Caco-2 (cell line): ENCODE results near the gene CHID1. TPM values are rescaled to one million over a fixed set of nuclear protein-coding genes. Genes with fewer than 3 reads are reported as not detected.

Experiments used
- BruUV-seq: library from RNA; stranded (reverse); fragments of 400-500 nt; replicated peaks from 2 replicates; lab custom pipeline; 2021; lab: Mats Ljungman, UMichigan
- CTCF ChIA-PET: fragments of 300-600 bp; sonication (Branson Sonifier 250); formaldehyde crosslinking; loops from one replicate; lab custom pipeline; 2022; ENCODE audit warnings: antibody characterized with exemption; lab: Charles Lee
- POLR2A ChIA-PET: fragments of 300-600 bp; sonication (Branson Sonifier 250); formaldehyde crosslinking; loops from one replicate; lab custom pipeline; 2022; ENCODE audit warnings: antibody characterized with exemption; lab: Charles Lee
- DNase-seq, 2 experiments: peaks; one replicate each; pipeline versions ENCODE4 v3.0.0 to v3.0.0-alpha.2; 2020 to 2022
- H3K27me3 ChIP-seq: replicated peaks from 2 replicates; pipeline ENCODE4 v1.6.0; 2011; ENCODE audit warnings: low read length; ENCODE audit not compliant: control insufficient read depth, insufficient read depth
- H3K36me3 ChIP-seq: 2 replicates; pipeline ENCODE4 v1.5.1; 2011; ENCODE audit warnings: low read length; ENCODE audit not compliant: control insufficient read depth, insufficient read depth
- H3K4me1 ChIP-seq: fragments of 250-450 bp; sonication (Bioruptor Pico); 2 replicates; pipeline ENCODE4 v1.5.1; 2020; ENCODE audit warnings: mild to moderate bottlenecking
- H3K4me3 ChIP-seq: 2 replicates; pipeline ENCODE4 v1.5.1; 2011; ENCODE audit warnings: low read depth, mild to moderate bottlenecking, control low read depth, low read length
- H3K9me3 ChIP-seq: fragments of 250-450 bp; sonication (Bioruptor Pico); 2 replicates; pipeline ENCODE4 v1.5.1; 2020; ENCODE audit warnings: mild to moderate bottlenecking, moderate library complexity
- H3K27ac Mint-ChIP-seq: one replicate; pipeline ENCODE4 v1.8.0; 2022; ENCODE audit warnings: mixed read lengths; ENCODE audit not compliant: unreplicated experiment
- H3K27me3 Mint-ChIP-seq: one replicate; pipeline ENCODE4 v1.8.0; 2022; ENCODE audit warnings: mixed read lengths; ENCODE audit not compliant: insufficient read depth, unreplicated experiment
- H3K36me3 Mint-ChIP-seq: one replicate; pipeline ENCODE4 v1.8.0; 2022; ENCODE audit warnings: mild to moderate bottlenecking, mixed read lengths; ENCODE audit not compliant: insufficient read depth, unreplicated experiment
- H3K4me1 Mint-ChIP-seq: one replicate; pipeline ENCODE4 v1.8.0; 2022; ENCODE audit warnings: low read depth, mixed read lengths; ENCODE audit not compliant: unreplicated experiment
- H3K4me3 Mint-ChIP-seq: one replicate; pipeline ENCODE4 v1.8.0; 2022; ENCODE audit warnings: mild to moderate bottlenecking, moderate library complexity, mixed read lengths; ENCODE audit not compliant: unreplicated experiment
- H3K9me3 Mint-ChIP-seq: one replicate; pipeline ENCODE4 v1.8.0; 2022; ENCODE audit warnings: mixed read lengths; ENCODE audit not compliant: unreplicated experiment
- CTCF ChIP-seq, 2 experiments: fragments of 200-600 bp in 1 of 2; IDR thresholded peaks; 1 replicate in 1 of 2; 2 replicates in 1 of 2; pipeline versions ENCODE4 v1.5.1 to v1.8.0; 2011 to 2022; ENCODE audit warnings: antibody characterized with exemption in 1 of 2, control low read depth in 1 of 2, inconsistent platforms in 1 of 2, low read depth in 1 of 2, low read length in 1 of 2, mild to moderate bottlenecking in 1 of 2, moderate library complexity in 1 of 2; ENCODE audit not compliant: insufficient read depth in 1 of 2, severe bottlenecking in 1 of 2, unreplicated experiment in 1 of 2
- intact Hi-C: fragments of 100-400 bp; cut with micrococcal nuclease; formaldehyde crosslinking; loops from one replicate; pipeline ENCODE4 v1.10.0; 2022; ENCODE audit not compliant: unreplicated experiment
- total RNA-seq: library from RNA; stranded (reverse); gene quantifications from 2 replicates; pipeline ENCODE4 v1.2.3, GENCODE V29; 2022

The CHID1 gene
- total RNA-seq, 1 experiment from 2014 or later: 180 TPM

- H3K4me1 ChIP-seq: peaks cover 52% of the 10 kb centered on the region
- no peak for TF ChIP-seq CTCF (IDR thresholded peaks at IDR 0.05; ENCODE audit: insufficient read depth in 1 of 2, low read depth in 1 of 2, low read length in 1 of 2, severe bottlenecking in 1 of 2, unreplicated experiment in 1 of 2)
- no peaks in the 10 kb centered on the region for H3K27me3 Mint-ChIP-seq
- H3K27ac Mint-ChIP-seq: no peak overlapping the region
- H3K36me3 Mint-ChIP-seq: peaks cover 36% of the 10 kb centered on the region
- peak overlapping the region; percentile 79 for H3K4me3 Mint-ChIP-seq
- intact Hi-C loops: no loop called here
- H3K36me3 ChIP-seq: no peaks in the 10 kb centered on the region; the same call in 1 of the 2 replicates
- ChIA-PET CTCF (interaction anchor here (1.9 to 2.4 kb wide), 2 partner anchors 9 to 10 kb away, joined by 4 to 10 read pairs; partner anchors contain the start of gene PNPLA2), POLR2A (interaction anchor here (0.6 to 4.9 kb wide), 3 partner anchors 10 to 20 kb away, joined by 3 to 33 read pairs (median 8); partner anchors contain the start of genes PNPLA2 and RPLP2)
- H3K27me3 ChIP-seq: no peaks in the 10 kb centered on the region
- no TSS peak for BruUV-seq
- H3K9me3 Mint-ChIP-seq: no peaks in the 10 kb centered on the region
- peaks cover 19% of the 10 kb centered on the region for H3K4me1 Mint-ChIP-seq
- H3K9me3 ChIP-seq: no peaks in the 10 kb centered on the region
- no peak for DNase-seq
- no peak overlapping the region; the same call in 1 of the 2 replicates for H3K4me3 ChIP-seq
Observed at GRCh38 chr11:829176-829846, 81.3 kb downstream of the CHID1 start.

DNA sequence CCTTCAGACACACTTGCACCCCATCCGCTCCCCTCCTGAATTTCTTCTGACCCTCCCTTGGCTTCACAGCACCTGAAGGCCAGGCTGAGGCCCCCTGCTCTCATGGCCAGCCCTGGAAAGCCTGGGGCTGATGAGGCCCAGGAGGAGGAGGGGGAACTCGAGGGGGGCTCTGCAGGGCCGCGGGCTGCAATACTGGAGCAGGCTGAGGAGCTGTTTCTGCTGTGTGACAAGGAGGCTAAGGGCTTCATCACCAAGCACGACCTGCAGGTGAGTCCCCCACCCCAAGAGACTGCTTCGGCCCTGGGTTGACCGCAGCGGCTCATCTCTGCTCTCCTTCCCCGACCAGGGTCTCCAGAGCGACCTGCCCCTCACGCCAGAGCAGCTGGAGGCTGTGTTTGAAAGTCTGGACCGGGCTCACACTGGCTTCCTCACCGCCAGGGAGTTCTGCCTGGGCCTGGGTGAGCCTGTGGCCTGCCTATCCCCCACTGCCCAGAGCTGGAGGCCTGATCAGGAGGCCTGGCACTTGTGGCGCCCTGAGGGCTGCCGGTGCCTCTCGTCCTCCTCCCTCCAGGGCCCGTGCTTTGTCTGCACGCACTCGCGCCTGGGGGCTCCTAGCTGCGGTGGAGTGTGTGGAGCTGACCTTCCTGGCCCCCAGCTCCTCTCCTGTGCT, 82.0 kb downstream of the CHID1 start:
- H3K27ac Mint-ChIP-seq: no peak overlapping the region
- Histone ChIP-seq H3K36me3 (no peaks in the 10 kb centered on the region; the same call in 1 of the 2 replicates), H3K9me3 (no peaks in the 10 kb centered on the region), H3K27me3 (no peaks in the 10 kb centered on the region), H3K4me1 (peaks cover 46% of the 10 kb centered on the region), H3K4me3 (no peak overlapping the region)
- peak overlapping the region; percentile 88 for H3K4me3 Mint-ChIP-seq
- H3K36me3 Mint-ChIP-seq: peaks cover 29% of the 10 kb centered on the region
- no peak for DNase-seq
- no TSS peak for BruUV-seq
- TF ChIP-seq CTCF (IDR thresholded peaks at IDR 0.05; ENCODE audit: insufficient read depth in 1 of 2, low read depth in 1 of 2, low read length in 1 of 2, severe bottlenecking in 1 of 2, unreplicated experiment in 1 of 2): no peak
- H3K9me3 Mint-ChIP-seq: no peaks in the 10 kb centered on the region
- H3K4me1 Mint-ChIP-seq: peaks cover 19% of the 10 kb centered on the region
- ChIA-PET POLR2A (interaction anchor here (0.5 to 4.9 kb wide), 4 partner anchors 9 to 19 kb away, joined by 7 to 33 read pairs (median 10); partner anchors contain the start of genes PNPLA2 and RPLP2), CTCF (interaction anchor here (1.9 kb wide), 1 partner anchor 10 kb away, joined by 4 read pairs; no protein-coding TSS in a partner anchor)
- intact Hi-C loops: no loop called here
- H3K27me3 Mint-ChIP-seq: no peaks in the 10 kb centered on the region

- Mint-ChIP-seq H3K27ac (peak within 1 kb of the TSS; percentile 63), H3K4me3 (peak within 1 kb of the TSS; percentile 88), H3K9me3 (no peaks in the 10 kb centered on the region), H3K4me1 (peaks cover 19% of the 10 kb centered on the region), H3K36me3 (peaks cover 30% of the 10 kb centered on the region), H3K27me3 (no peaks in the 10 kb centered on the region)
- no peaks in the 10 kb centered on the region for H3K9me3 ChIP-seq
- H3K27me3 ChIP-seq: no peaks in the 10 kb centered on the region
- DNase-seq: no peak
- TF ChIP-seq CTCF (IDR thresholded peaks at IDR 0.05; ENCODE audit: insufficient read depth in 1 of 2, low read depth in 1 of 2, low read length in 1 of 2, severe bottlenecking in 1 of 2, unreplicated experiment in 1 of 2): no peak
- intact Hi-C loops: loop anchor here (1.0 kb wide), 1 partner anchor 9 kb away; no protein-coding TSS in a partner anchor
- ChIA-PET CTCF (interaction anchor here (1.6 kb wide), 1 partner anchor 10 kb away, joined by 5 read pairs; no protein-coding TSS in a partner anchor), POLR2A (interaction anchor here (1.0 to 1.3 kb wide), 2 partner anchors 9 to 17 kb away, joined by 3 to 7 read pairs; no protein-coding TSS in a partner anchor)
- no peaks in the 10 kb centered on the region; the same call in 1 of the 2 replicates for H3K36me3 ChIP-seq
- H3K4me3 ChIP-seq: peak within 1 kb of the TSS; percentile 62
- no TSS peak for BruUV-seq
- peaks cover 46% of the 10 kb centered on the region for H3K4me1 ChIP-seq
Observed at GRCh38 chr11:827897-828192, 82.8 kb downstream of the CHID1 start, which contains the start of gene CRACR2B. Gene CRACR2B (plus strand): TSS chr11:827919. CDS start chr11:828608, 689 bp downstream.
